H7 (cell line): ENCODE measurements around the gene STARD13. TPM values are rescaled to one million over a fixed set of nuclear protein-coding genes. Genes with fewer than 3 reads are reported as not detected.
"Not testable (repeated sequence)": the region's sequence is repeated elsewhere in the genome, so short reads cannot be mapped to it uniquely, and the experiment has no call there.

Experiments used
- DNase-seq: peaks from one replicate; pipeline ENCODE4 v3.0.0; 2012
- H3K27me3 ChIP-seq: 2 replicates; pipeline ENCODE4 v1.6.0; 2011; ENCODE audit warnings: mild to moderate bottlenecking, low read length; ENCODE audit not compliant: control insufficient read depth, insufficient read depth
- H3K36me3 ChIP-seq: replicated peaks from 2 replicates; pipeline ENCODE4 v1.5.1; 2011; ENCODE audit warnings: low read length; ENCODE audit not compliant: control insufficient read depth, insufficient read depth
- H3K4me3 ChIP-seq: 2 replicates; pipeline ENCODE4 v1.5.1; 2011; ENCODE audit warnings: low read depth, mild to moderate bottlenecking, control low read depth, low read length, moderate library complexity; ENCODE audit not compliant: insufficient read depth
- total RNA-seq: library from RNA; depleted of rRNA; stranded (reverse); fragments of >200 nt; shearing (Covaris generic); gene quantifications from 2 replicates; pipeline ENCODE4 v1.2.3, GENCODE V29; 2014

STARD13 gene
- total RNA-seq, 1 experiment from 2014 or later = 0.73 TPM

- Histone ChIP-seq H3K36me3 (no peaks in the 10 kb centered on the region), H3K27me3 (peaks cover 4% of the 10 kb centered on the region), H3K4me3 (no peak overlapping the region)
- no peak for DNase-seq
Measured at GRCh38 chr13:33174491-33174890, 111.1 kb downstream of the STARD13 start.

DNA sequence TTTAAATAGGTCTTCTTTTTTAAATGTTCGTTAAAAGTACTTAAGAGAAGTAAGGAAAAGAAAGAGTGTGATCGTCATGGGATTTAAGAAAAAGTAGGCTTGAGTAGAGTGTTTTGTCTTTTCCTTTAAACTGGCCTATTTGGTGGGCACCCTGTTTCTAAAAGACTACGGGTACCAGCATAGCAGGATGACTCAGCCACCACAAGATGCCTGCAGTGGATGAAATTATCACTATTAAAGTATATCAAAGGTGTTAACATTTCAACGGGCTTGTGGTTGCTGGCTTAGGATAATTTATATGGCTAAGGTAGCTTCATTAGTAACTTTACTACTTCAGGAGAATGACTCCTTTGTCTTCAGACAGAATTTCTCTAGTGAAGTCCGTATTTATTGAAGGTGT is 112.6 kb downstream of the STARD13 start:
- Histone ChIP-seq H3K27me3 (no peaks in the 10 kb centered on the region; the same call in 1 of the 2 replicates), H3K36me3 (no peaks in the 10 kb centered on the region), H3K4me3 (no peak overlapping the region)
- no peak for DNase-seq

DNA sequence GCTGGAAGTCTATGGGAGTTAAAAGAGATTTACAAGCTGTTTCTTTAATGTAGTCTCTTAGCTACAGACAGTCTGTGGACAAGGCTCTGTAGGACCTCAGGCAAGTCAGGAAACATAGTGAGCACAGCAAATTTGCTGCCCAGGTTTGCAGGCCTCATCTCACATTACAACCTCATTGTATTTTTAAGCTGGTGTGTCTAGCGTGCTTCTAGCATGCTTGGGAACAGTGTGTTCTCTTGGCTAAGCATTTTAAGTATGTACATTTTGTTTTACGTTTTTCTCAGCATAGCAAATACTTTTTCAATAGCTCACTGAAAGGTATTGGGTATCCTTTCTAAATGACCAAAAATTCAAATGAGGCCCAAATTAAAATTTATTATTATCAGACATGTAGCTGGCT is 113.2 kb downstream of the STARD13 start:
- Histone ChIP-seq H3K27me3 (no peaks in the 10 kb centered on the region; the same call in 1 of the 2 replicates), H3K36me3 (no peaks in the 10 kb centered on the region), H3K4me3 (no peak overlapping the region)
- DNase-seq = no peak

DNA sequence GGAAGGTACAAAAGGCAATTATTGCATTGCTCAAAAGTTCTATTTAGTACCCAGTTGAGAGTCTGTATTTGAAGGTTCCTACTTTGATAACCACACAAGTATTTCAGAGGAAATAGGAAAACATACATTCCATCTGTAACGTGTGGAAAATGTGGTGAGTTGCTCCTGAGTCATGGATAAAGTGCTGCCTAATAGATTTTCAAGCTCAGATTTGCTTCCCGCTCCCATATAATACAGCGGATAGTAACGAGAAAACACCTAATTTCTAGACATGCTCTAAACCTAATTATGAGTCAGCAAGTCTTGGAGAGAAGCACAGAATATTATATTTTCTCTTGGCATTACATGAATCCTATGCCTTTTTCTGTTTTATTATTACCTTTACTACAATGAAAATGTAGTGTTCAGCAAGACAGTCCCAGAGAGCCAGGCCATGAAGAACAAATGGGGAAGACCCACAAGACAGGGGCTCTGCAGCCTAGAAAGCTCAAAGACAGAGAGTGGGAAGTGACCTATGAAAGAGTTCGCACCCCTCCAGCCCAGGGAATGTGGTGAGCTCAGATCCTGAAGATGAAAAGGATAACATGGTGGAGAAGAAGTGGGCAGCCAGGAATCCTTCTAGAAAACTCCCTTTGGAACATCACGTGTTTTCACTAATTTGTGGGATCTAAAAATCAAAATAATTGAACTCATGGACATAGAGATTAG is 116.1 kb downstream of the STARD13 start:
- H3K27me3 ChIP-seq = no peaks in the 10 kb centered on the region
- no peaks in the 10 kb centered on the region for H3K36me3 ChIP-seq
- no peak overlapping the region for H3K4me3 ChIP-seq
- no peak for DNase-seq

DNA sequence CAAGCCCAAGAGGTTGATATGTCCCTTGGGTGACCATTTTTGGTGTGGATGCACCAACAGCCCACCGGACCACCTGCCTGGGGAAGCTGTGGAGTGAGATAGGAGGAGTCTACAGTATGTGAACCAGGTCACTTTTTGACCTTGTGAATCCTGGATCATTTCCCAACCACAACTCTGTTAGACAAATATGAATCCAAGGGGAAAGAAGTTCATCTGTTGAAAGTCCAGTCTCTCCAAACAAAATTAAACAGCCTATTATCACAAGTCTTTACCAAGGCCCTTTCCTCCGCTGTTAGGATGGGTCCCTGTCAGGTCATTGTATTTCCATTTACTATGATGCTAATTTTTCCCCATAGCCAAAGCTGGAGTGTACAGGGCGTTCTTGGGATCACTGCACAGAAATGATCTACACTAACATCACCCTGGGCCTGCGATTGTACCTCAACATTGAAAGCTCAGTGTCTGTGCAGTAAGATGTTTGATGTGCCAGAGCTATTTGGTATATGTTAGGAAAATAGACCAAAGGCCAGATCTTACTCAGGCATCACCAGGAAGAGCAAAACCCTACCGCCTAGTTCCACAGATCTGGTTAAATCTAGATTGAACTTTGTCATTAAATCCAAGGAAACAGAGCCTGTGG is 117.1 kb downstream of the STARD13 start:
- Histone ChIP-seq H3K4me3 (no peak overlapping the region), H3K36me3 (no peaks in the 10 kb centered on the region), H3K27me3 (no peaks in the 10 kb centered on the region)
- DNase-seq = no peak

DNA sequence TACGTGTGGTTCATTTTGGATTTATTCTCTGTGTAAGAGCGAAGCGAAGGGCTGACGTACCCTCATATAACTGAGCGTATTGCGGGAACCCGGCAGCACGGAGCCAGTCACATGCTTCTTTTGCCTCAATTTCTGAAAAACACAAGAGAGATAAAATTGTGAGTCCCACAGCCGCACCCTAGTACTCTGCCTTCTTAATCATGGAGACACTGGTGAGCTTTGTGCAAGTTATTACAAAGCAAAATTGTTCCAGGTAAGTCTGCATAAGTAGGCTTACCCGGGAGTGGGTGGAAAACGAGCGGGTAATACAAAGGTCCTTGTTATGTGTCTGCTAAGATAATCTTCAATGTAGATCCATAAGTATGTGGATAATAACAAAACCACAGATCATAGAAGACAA is 118.1 kb downstream of the STARD13 start:
- no peak for DNase-seq
- Histone ChIP-seq H3K36me3 (no peaks in the 10 kb centered on the region), H3K4me3 (no peak overlapping the region), H3K27me3 (no peaks in the 10 kb centered on the region)

- Histone ChIP-seq H3K4me3 (no peak overlapping the region), H3K27me3 (no peaks in the 10 kb centered on the region), H3K36me3 (no peaks in the 10 kb centered on the region)
- no peak for DNase-seq
Measured at GRCh38 chr13:33165787-33166186, 119.8 kb downstream of the STARD13 start.

GRCh38 chr13:33164331-33164730 is 121.2 kb downstream of the STARD13 start:
- DNase-seq = no peak
- no peaks in the 10 kb centered on the region for H3K27me3 ChIP-seq
- H3K4me3 ChIP-seq = no peak overlapping the region
- H3K36me3 ChIP-seq = no peaks in the 10 kb centered on the region

DNA sequence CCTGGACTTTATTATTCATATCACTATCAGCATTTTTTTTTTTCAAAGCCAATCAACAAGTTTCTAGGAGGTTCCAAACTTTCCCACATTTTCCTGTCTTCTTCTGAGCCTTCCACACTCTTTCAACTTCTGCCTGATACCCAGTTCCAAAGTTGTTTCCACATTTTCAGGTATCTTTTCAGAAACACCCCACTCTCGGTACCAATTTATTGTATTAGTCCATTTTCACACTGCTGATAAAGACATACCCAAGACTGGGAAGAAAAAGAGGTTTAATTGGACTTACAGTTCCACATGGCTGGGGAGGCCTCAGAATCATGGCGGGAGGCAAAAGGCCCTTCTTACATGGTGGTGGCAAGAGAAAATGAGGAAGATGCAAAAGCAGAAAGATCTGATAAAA is 122.8 kb downstream of the STARD13 start:
- H3K36me3 ChIP-seq, H3K27me3 ChIP-seq, DNase-seq, H3K4me3 ChIP-seq: not testable (repeated sequence)

- Histone ChIP-seq H3K27me3 (no peaks in the 10 kb centered on the region), H3K4me3 (no peak overlapping the region), H3K36me3 (no peaks in the 10 kb centered on the region)
- no peak for DNase-seq
Measured at GRCh38 chr13:33158816-33159215, 126.7 kb downstream of the STARD13 start.

GRCh38 chr13:33158271-33158670 is 127.3 kb downstream of the STARD13 start:
- Histone ChIP-seq H3K4me3 (no peak overlapping the region), H3K36me3 (no peaks in the 10 kb centered on the region), H3K27me3 (no peaks in the 10 kb centered on the region)
- DNase-seq = no peak

DNA sequence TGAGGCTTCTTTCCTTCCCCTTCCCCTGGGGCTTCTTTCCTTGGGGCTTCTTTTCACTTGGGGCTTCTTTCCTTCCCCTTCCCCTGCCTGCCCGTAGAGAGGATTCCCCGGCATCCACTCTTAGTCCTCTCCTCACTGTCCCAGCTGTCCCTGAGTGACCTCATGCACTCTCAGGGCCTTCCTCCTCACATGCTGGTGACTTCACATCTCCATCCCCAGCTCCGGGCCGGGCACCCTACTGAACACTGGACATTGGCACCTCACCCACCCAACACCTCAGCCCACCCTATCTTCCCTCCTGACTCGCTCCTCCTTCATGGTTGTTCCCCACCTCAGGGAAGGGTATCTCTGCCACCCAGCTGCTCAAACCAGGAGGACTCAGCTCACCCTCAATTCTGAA is 130.6 kb downstream of the STARD13 start:
- no peak for DNase-seq
- H3K27me3 ChIP-seq = no peaks in the 10 kb centered on the region
- no peaks in the 10 kb centered on the region for H3K36me3 ChIP-seq
- no peak overlapping the region for H3K4me3 ChIP-seq

- no peak for DNase-seq
- Histone ChIP-seq H3K4me3 (no peak overlapping the region), H3K36me3 (no peaks in the 10 kb centered on the region), H3K27me3 (no peaks in the 10 kb centered on the region)
Measured at GRCh38 chr13:33153421-33154404, 131.8 kb downstream of the STARD13 start.

DNA sequence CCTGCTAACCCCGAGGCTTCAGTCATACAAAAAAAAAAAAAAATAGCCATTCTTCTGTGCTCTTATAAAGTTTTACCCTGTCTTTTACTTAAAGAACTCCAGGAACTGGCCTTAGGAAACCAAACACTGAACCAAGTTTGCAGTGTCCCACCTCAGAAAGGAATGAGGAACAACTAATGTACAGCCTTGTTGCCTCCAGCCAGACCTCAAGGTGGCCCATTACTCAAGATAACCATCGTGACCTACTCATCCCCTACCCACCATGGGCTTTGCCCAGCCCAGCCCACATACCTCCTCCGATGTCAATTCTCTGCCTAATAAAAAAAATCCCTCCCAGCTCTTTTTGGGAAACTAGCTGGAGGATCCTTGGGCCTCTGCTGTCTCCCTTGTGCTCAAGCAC is 133.2 kb downstream of the STARD13 start:
- DNase-seq = no peak
- H3K4me3 ChIP-seq = no peak overlapping the region

GRCh38 chr13:33150662-33151061 is 134.9 kb downstream of the STARD13 start:
- H3K36me3 ChIP-seq = no peaks in the 10 kb centered on the region
- H3K4me3 ChIP-seq = no peak overlapping the region
- no peaks in the 10 kb centered on the region for H3K27me3 ChIP-seq
- no peak for DNase-seq

More for the DNA sequence above, 133.2 kb downstream of the STARD13 start:
- Histone ChIP-seq H3K36me3 (no peaks in the 10 kb centered on the region), H3K27me3 (no peaks in the 10 kb centered on the region)
